GM18868 (cell line): Measurements from ENCODE around the gene IL19.
"Not testable (repeated sequence)": the region's sequence is repeated elsewhere in the genome, so short reads cannot be mapped to it uniquely, and the experiment has no call there.

ENCODE experiments used
- ATAC-seq: cut with Tn5 transposase; IDR thresholded peaks from one replicate; pipeline ENCODE4 v1.9.1; 2021; ENCODE audit warnings: mild to moderate bottlenecking, moderate library complexity; ENCODE audit not compliant: unreplicated experiment

Gene IL19

DNA sequence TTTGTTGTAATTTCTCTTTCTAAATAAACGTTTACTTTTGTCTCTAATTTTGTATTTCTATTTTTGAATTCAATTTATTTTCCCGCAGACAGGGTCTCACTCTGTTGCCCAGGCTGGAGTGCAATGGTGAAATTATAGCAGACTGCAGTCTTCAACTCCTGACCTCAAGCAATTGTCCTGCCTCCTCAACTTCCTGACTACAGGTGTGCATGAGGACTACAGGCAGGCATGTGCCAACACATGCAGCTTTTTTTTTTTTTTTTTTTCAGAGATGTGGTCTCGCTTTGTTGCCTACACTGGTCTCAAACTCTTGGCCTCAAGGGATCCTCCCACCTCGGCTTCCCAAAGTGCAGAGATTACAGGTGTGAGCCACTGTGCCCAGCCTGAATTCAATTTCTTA, 58.2 kb downstream of the IL19 start:
- no peak for ATAC-seq

DNA sequence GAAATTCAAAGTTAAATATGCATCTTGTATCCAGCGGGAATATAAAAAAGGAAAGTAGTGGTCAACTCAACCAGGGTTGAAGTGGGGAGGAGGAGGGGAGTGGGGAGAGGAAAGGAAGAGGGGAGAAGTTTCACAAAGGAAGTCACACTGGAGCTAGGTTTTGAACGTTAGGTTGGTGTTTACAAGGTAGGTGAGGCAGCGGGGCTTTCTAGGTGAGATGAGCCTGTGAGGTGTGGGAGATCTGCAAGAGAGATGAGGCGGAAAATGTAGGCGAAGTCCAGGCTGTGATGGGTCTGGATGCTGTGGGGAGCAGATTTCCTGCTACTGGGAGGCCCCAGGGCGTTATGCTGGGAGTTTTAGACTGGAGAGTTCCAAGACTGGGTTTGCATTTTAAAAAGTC, 58.7 kb downstream of the IL19 start:
- no peak for ATAC-seq

DNA sequence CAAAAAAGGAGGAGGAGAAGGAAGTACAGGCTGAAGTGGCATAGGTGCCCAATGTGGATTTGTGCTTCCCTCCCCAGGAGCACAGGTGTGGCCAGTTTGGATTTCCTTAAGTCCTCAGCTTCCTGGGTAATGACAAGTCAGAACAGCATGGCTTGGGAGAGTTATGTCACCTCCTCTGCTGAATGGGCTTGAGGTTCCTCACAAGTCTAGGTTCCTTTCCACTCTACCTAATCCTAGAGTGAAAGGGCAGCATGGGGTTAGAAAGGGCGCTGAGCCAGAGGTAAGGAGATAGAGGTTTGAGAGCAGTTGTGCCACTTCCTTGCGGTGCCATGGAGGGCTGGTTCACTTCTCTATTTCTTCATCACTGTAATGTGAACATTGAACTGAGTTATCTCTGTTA, 59.3 kb downstream of the IL19 start:
- no peak for ATAC-seq

DNA sequence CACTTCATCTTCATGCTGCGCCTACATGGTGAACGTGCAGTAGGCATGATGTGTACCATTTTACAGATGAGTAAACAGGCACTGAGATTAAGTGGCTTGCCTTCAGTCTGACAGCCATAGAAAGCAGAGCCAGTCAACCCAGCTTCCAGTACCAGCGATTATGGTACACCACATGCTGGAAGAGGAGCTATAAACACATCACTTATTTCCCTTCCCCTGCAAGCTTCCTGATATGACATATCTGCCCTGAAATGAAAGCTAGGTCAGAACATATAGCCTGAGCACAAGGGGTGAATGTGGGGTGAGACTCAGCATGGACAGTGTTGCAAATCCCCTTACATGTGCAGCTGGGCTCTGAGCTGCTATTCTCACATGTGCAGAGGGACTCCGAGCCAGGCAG, 61.1 kb downstream of the IL19 start:
- no peak for ATAC-seq

DNA sequence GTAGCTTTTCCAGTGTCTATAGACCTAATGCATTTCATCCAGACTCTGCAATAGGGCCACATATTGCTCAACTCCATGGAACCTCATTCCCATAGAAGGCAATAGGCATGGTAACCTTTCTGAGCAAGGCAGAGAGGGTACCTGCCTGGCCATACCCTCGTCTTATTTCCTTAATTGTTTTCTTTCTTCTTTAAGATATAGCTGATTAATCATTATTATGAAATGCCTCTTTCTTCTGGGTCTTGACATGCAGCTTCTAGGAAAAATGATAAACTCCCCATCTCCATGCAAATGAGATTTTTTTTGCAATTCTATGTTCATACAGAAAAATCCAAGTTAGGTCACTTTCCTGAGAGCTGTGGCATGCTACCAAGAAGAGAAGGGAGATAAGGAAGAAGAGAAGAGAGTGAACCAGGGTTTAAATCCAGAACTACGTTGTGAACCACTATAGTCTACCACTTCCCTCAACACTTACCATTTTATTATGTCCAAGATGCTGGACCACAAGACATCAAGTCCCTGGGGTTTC, 61.8 kb downstream of the IL19 start:
- no peak for ATAC-seq

DNA sequence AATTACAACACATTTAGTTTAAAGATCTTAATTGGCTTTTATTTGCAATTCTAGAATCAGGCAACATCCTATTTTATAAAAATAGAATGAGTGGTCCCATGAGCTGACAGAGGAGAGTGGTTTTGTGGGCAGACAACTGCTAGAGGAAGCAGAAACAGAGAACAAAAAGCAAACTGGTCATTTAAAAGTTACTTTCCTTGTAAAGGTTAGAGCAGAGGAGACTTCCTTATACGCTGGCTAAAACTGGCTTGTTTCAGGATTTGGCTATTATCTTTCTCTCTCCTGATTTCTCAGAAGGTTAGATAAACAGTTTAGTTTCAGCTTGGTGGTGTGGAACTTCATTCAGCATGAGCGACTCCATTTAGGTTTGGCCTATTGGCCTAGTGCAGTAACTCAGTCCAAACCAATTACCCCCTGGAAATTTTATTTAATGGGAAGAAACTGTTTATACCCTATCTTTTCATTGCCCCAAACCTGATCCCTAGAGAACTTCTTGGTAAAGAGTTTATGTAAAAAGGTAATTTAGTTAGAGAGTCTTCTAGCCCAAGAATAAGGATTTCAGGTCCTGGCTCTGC, 62.6 kb downstream of the IL19 start:
- no peak for ATAC-seq

DNA sequence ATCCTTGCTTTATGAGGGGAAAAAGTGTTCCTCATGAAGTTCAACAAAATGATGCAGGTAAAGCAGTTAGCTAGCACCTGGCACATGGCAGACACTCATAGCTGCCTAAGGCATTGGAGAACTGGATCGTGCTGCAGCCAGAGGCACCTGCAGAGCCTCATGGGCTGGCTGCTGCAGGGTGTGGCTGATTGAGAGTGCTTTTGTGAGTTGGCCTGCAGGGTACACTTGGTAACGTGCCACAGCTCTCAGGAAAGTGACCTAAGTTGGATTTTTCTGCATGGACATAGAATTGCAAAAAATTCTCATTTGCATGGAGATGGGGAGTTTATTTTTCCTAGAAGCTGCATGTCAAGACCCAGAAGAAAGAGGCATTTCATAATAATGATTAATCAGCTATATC, 63.2 kb downstream of the IL19 start:
- ATAC-seq: no peak

DNA sequence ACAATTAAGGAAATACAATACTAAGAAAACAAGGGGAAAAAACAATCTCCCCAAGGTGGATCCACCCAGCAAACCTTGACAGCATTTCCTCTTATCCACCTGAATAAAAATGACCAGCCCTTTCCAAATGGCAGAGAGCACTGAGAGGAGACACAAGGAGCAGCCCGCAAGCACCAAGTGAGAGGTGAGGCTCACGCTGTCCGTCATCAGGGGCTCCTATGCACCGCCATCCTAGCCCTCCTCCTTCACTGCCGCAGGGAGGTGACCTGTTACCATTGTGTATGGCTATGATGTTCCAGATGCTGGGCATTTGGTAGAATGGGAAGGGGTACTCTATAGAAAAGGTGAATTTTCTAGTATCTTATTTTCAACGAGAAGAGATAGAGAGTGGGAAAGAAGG, 63.6 kb downstream of the IL19 start:
- ATAC-seq: no peak

DNA sequence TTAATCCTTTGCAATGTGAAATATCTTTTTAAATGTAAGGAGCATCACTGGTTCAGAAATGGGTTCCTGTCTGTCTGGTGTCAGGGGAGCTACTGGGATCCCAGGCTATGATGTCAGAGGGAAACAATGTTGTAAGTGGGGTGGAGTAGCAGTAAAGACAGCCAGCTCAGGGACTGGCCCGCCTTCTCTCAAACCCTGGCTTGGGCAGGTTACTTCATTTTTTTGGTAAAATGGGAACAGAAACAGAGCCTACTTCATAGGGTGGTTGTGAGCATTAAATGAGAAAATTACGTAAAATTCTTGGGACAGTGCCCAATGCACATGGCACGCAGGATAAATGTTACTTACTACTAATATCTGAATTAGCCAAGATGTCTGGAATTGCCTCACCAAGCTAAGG, 64.1 kb downstream of the IL19 start:
- no peak for ATAC-seq

DNA sequence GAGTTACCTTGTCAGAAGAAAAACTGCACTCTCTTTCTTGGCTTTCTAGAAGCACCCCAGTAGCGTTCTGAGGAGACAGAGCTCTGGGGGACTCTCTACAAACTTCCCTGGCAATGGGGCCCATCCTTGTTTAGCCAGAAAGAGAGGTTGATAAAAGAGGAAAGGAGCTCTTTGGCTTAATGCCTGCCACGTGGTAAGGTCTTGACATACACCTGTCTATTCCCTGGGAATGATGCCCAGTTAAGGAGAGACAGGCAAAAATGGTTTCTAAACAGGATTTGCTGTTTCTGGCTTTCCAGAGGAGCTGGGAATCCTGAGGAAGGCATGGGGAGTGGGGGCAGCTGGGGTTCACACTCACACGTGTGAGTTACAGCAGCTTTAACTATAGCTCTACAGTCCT, 64.6 kb downstream of the IL19 start:
- ATAC-seq: no peak

DNA sequence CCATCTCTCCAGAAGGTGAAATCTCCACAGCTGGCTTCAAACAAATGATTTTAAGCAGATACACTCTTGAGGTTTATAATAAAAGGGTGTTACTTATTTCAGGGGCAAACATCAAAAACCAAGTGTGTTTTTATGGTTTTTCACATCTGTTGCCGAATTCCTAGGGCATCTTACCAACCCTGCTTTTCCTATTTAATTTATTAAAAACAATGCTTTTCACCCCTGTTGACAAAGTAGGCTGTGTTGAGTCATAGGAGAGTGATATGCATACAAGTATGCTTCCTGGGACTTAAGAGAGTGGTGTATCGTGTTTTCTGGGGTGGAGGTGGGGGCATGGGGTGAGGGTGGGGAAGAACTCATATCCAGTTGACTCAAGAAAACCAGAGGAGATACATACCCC, 65.5 kb downstream of the IL19 start:
- ATAC-seq: no peak

DNA sequence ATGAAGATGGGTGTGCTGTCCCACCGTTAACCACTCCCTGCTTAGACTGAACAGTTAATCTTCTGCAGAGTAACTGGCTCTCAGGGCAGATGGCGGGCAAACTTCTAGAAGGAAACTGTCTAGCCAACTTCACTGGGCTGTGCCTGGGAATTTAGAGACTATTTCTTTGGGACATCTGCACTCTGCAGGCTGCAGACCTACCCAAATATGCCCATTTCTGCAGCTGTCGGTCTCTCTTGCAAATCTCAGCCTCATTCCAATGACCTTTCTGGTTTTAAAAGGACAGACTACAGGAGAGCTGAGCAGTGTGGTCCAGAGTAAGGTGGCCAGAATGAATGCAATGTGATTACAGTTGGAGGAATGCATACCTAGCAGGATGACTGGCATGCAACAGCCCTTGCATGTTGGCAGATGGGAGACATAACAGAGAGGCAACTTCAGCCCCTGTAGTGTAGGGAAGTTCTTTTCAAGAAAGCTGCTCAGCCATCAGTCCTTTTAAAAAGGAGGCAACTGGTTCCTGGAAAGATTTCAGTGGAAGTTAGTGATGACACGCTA, 68.5 kb downstream of the IL19 start:
- ATAC-seq: no peak

DNA sequence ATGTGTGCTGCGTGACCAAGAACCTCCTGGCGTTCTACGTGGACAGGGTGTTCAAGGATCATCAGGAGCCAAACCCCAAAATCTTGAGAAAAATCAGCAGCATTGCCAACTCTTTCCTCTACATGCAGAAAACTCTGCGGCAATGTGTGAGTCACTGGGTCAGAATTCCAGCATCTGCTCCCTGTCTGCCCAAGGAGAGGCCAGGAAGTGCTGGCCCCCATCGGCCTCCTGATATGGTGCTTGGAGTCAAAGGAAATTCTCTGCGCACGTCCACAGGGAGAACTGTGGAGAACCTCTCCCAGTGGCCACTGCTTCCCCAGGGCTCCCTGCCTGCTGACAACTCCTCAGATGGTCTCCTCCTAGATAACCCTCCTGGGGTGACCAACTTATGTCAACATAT, 69.3 kb downstream of the IL19 start:
- no peak for ATAC-seq

DNA sequence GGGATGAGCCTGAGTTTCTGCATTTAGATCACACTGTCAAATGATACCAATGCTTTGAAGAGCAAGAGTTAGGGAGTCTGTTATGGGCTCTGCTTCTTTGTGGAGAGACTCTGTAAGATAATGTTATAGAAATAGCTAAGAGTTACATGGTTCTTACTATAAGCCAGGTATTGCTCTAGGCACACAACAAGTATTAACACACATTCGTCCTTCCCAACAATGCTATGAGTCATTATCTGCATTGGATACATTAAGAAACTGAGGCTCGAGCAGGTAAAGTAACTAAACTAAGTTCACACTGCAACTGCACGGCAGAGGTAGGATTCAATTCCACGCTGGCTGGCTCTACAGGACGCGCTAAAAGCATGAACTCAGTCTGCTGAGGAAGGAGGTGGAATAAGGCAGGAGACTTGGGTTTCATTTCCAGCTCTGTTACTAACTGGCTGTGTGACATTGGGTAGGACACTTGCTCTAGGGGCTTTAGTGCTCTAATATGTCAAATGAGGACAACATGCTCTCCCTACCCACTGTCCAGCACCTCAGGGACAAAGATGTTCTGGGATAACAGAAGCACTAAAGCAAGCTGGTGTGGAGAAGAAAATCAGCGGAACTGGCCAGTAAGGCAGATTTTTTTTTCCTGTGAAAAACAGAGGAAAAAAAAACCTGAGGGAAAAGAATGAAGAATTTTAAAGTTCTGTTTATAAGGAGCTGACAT, 71.2 kb downstream of the IL19 start:
- no peak for ATAC-seq

DNA sequence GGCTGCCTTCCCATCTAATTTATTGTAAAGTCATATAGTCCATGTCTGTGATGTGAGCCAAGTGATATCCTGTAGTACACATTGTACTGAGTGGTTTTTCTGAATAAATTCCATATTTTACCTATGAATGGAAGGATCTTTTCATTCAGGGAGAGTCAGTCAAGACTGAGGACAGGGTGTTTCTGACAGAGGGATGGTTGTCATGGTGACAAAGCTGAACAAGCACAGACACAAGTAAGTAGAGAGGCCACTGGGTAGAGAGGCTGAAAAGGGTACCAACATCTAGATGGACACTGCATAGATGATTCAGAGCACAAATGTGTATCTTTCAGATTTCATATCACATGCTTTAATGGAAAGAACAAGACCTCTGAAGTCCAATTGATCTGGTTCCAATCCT, 72.3 kb downstream of the IL19 start:
- no peak for ATAC-seq

DNA sequence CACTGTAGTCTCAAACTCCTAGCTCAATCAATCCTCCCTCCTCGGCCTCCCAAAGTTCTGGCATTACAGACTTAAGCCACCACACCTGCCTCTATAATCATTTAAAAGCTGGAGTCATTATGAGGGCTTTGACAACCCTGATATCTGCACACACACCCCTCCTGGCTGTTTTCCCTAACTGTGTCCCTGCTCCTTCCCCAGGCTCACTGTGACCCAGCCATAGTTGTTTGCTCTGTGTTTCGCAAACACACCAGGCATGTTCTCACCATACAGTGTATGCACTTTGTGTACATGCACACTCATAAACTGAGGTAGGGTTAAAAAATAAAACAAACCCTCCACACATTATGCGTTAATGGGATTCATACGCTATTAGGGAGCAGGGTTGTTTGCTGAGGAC, 73.1 kb downstream of the IL19 start:
- no peak for ATAC-seq

DNA sequence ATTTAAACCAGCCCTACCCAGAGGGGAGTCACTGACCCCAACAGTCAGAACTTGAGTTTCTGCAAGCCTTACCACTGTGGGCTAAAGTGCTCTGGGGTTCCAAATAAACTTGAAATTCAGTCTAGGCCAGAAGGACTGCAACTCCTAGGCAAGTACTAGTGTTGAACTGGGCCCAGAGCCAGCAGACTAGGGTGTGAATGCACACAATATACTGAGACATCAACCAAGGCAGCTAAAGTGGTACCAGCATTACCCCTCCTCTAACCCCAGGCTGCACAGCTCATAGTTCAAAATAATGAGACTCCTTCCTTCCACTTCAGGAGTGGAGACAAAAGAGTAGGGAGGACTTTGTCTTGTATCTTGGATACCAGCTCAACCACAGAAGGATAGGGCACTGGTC, 75.9 kb downstream of the IL19 start:
- no peak for ATAC-seq

DNA sequence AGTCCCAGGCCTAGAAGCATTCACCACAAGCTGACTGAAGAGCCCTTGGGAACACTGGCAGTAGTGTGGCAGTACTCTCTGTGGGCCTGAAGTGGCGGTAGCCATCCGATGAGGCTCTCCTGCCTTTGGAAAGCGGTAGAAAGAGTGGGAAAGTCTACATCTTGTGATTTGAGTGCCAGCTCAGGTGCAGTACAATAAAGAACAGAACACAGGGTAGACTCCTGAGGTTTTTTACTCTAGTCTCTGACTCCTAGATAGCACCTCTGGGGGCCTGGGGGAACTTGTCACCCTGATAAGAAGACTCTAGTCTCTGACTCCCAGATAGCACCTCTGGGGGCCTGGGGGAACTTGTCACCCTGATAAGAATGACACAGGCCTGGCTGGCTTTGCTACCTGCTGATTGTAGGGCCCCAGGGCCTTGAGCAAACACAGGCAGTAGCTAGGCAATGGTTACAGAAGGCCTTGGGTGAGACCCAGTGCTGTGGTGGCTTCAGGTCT, 76.8 kb downstream of the IL19 start:
- no peak for ATAC-seq

DNA sequence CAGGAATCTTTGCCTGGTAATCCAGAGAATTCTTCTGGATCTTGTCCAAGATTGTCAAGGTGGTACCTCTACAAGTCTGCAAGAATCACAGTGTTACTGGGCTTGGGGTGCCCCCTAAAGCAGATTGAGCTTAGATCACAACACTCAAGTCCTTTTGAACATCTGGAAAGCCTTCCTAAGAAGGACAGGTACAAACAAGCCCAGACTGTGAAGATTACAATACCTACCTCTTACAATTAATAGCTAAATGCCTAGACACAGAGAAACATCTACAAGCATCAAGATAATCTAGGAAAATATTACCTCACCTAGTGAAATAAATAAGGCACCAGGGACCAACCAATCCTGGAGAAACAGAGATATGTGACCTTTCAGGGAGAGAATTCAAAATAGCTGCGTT, 77.4 kb downstream of the IL19 start:
- ATAC-seq: no peak

DNA sequence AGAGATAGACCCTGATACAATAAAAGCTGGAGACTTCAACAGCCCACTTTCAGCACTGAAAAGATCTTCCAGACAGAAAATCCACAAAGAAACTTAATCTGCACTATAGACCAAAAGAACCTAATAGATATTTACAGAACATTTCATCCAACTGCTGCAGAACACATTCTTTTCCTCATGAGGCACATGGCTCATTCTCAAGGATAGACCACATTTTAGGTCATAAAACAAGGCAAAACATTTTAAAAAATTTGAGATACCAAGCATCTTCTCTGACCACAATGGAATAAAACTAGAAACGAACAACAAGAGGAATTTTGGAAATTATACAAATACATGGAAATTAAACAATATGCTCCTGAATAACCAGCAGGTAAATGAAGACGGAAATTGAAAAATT, 79.8 kb downstream of the IL19 start:
- no peak for ATAC-seq

DNA sequence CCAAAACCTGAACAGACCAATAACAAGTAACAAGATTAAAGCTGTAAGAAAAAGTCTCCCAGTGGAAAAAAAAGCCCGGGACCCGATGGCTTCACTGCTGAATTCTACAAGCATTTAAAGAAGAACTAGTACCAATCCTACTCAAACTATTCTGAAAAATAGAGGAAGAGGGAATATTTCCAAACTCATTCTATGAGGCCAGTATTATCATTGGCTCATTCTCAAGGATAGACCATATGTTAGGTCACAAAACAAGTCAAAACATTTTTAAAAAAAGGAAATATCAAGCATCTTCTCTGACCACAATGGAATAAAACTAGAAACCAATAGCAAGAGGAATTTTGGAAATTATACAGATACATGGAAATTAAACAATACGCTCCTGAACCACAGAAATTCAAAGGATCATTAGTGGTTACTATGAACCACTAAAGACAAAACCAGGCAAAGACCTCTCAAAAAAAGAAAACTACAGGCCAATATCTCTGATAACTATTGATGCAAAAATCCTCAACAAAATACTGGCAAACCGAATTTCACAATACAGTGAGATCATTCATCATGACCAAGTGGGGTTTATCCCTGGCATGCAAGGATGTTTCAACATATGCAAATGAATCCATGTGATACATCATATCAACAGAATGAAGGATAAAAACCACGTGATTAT, 80.9 kb downstream of the IL19 start:
- ATAC-seq: no peak

DNA sequence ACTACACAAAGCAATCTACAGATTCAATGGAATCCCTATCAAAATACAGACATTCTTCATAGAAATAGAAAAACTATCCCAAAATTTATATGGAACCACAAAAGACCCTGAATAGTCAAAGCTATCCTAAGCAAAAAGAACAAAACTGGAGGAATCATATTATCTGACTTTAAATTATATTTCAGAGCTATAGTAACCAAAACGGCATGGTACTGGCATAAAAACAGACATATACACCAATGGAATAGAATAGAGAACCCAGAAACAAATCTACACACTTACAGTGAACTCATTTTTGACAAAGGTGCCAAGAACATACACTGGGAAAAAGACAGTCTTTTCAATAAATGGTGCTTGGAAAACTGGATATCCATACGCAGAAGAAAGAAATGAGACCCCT, 82.1 kb downstream of the IL19 start:
- not testable (repeated sequence) for ATAC-seq
